ENCODE measurements around the gene FCSK. TPM values are rescaled to one million over a fixed set of nuclear protein-coding genes. Genes with fewer than 3 reads are reported as not detected.
"Not testable (repeated sequence)": the region's sequence is repeated elsewhere in the genome, so short reads cannot be mapped to it uniquely, and the experiment has no call there.

Gene FCSK
- total and polyA plus RNA-seq, 4 donors = 5.4 to 21.2 (median 12.9) TPM

GRCh38 chr16:70522216-70523075 lies 68.1 kb downstream of the FCSK start:
- DNase-seq (no peak), ATAC-seq (ENCODE audit: low FRiP score) (no peak)
- no peak overlapping the region for H3K27ac ChIP-seq (ENCODE audit: low read depth in 1 of 2, low read length in 2 of 2)
- H3K4me1 ChIP-seq (ENCODE audit: control insufficient read depth in 1 of 2, insufficient read depth in 2 of 2, low read length in 2 of 2) = peaks cover 0 to 5% of the 10 kb centered on the region in 2 donors
- no peaks in the 10 kb centered on the region for H3K9me3 ChIP-seq (ENCODE audit: control insufficient read depth, low read length)
- 41% methylated on average over 18 of the region's 18 CpGs for WGBS, 2 donors
- no peaks in the 10 kb centered on the region for H3K27me3 ChIP-seq (ENCODE audit: control insufficient read depth in 1 of 2, insufficient read depth in 2 of 2, low read length in 1 of 2)
- peak overlapping the region; percentile 77 to 94 for H3K4me3 ChIP-seq (ENCODE audit: low read length in 2 of 2)
- no peaks in the 10 kb centered on the region for H3K36me3 ChIP-seq (ENCODE audit: control insufficient read depth in 1 of 2, insufficient read depth in 2 of 2, low read length in 1 of 2)
- intact Hi-C loops (cut with DNase I) = loop anchor here in 1 of 2 donors (5.0 to 10.0 kb wide), 2 partner anchors 140 to 252 kb away; no protein-coding TSS in a partner anchor

- Histone ChIP-seq H3K27me3 (ENCODE audit: control insufficient read depth in 1 of 2, insufficient read depth in 2 of 2, low read length in 1 of 2) (no peaks in the 10 kb centered on the region), H3K9me3 (ENCODE audit: control insufficient read depth, low read length) (no peaks in the 10 kb centered on the region), H3K4me3 (ENCODE audit: low read length in 2 of 2) (peak within 1 kb of the TSS; percentile 85 to 94), H3K27ac (ENCODE audit: low read depth in 1 of 2, low read length in 2 of 2) (peak within 1 kb of the TSS; percentile 75 to 77), H3K36me3 (ENCODE audit: control insufficient read depth in 1 of 2, insufficient read depth in 2 of 2, low read length in 1 of 2) (no peaks in the 10 kb centered on the region), H3K4me1 (ENCODE audit: control insufficient read depth in 1 of 2, insufficient read depth in 2 of 2, low read length in 2 of 2) (peaks cover 0 to 5% of the 10 kb centered on the region in 2 donors)
- 0% methylated on average over 36 of the region's 36 CpGs for WGBS, 2 donors
- DNase-seq (peak; percentile 93 to 95), ATAC-seq (ENCODE audit: low FRiP score) (peak; percentile 96)
- intact Hi-C loops (cut with DNase I) = loop anchor here in 1 of 2 donors (5.0 to 10.0 kb wide), 2 partner anchors 141 to 252 kb away; no protein-coding TSS in a partner anchor
Observed at GRCh38 chr16:70523076-70523742, 68.8 kb downstream of the FCSK start, which contains the start of gene COG4. Gene COG4 (minus strand): TSS chr16:70523554. CDS start chr16:70523543, 11 bp downstream.

- Histone ChIP-seq H3K27me3 (ENCODE audit: control insufficient read depth in 1 of 2, insufficient read depth in 2 of 2, low read length in 1 of 2) (no peaks in the 10 kb centered on the region), H3K4me3 (ENCODE audit: low read length in 2 of 2) (peak within 1 kb of the TSS; percentile 85 to 94), H3K36me3 (ENCODE audit: control insufficient read depth in 1 of 2, insufficient read depth in 2 of 2, low read length in 1 of 2) (peaks cover 0 to 2% of the 10 kb centered on the region in 2 donors), H3K9me3 (ENCODE audit: control insufficient read depth, low read length) (no peaks in the 10 kb centered on the region), H3K4me1 (ENCODE audit: control insufficient read depth in 1 of 2, insufficient read depth in 2 of 2, low read length in 2 of 2) (peaks cover 0 to 5% of the 10 kb centered on the region in 2 donors), H3K27ac (ENCODE audit: low read depth in 1 of 2, low read length in 2 of 2) (peak within 1 kb of the TSS; percentile 75 to 77)
- intact Hi-C loops (cut with DNase I) = loop anchor here in 1 of 2 donors (2.0 to 10.0 kb wide), 3 partner anchors 129 to 251 kb away; no protein-coding TSS in a partner anchor
- ATAC-seq (ENCODE audit: low FRiP score) (peak; percentile 91), DNase-seq (peak; percentile 77 to 87)
- 0 to 1% methylated on average over 32 of the region's 32 CpGs for WGBS, 2 donors
Observed at GRCh38 chr16:70523743-70524398, 69.5 kb downstream of the FCSK start, which contains the start of gene SF3B3. Gene SF3B3 (plus strand): TSS chr16:70523816. CDS start chr16:70526657, 2,841 bp downstream.

GRCh38 chr16:70524399-70524825 lies 70.0 kb downstream of the FCSK start:
- not testable (repeated sequence) for H3K4me1 ChIP-seq (ENCODE audit: control insufficient read depth in 1 of 2, insufficient read depth in 2 of 2, low read length in 2 of 2); H3K27me3 ChIP-seq (ENCODE audit: control insufficient read depth in 1 of 2, insufficient read depth in 2 of 2, low read length in 1 of 2); H3K9me3 ChIP-seq (ENCODE audit: control insufficient read depth, low read length); H3K36me3 ChIP-seq (ENCODE audit: control insufficient read depth in 1 of 2, insufficient read depth in 2 of 2, low read length in 1 of 2)
- 0% methylated on average over 24 of the region's 24 CpGs for WGBS, 2 donors
- H3K4me3 ChIP-seq (ENCODE audit: low read length in 2 of 2) = peak overlapping the region; percentile 85 to 94
- intact Hi-C loops (cut with DNase I) = loop anchor here in 1 of 2 donors (2.0 to 10.0 kb wide), 3 partner anchors 128 to 250 kb away; no protein-coding TSS in a partner anchor
- DNase-seq (peak; percentile 69 to 79), ATAC-seq (ENCODE audit: low FRiP score) (peak; percentile 4)
- H3K27ac ChIP-seq (ENCODE audit: low read depth in 1 of 2, low read length in 2 of 2) = peak overlapping the region; percentile 75 to 77

- no peak for ATAC-seq (ENCODE audit: low FRiP score)
- Histone ChIP-seq H3K27me3 (ENCODE audit: control insufficient read depth in 1 of 2, insufficient read depth in 2 of 2, low read length in 1 of 2) (no peaks in the 10 kb centered on the region), H3K36me3 (ENCODE audit: control insufficient read depth in 1 of 2, insufficient read depth in 2 of 2, low read length in 1 of 2) (peaks cover 0 to 5% of the 10 kb centered on the region in 2 donors), H3K27ac (ENCODE audit: low read depth in 1 of 2, low read length in 2 of 2) (no peak overlapping the region), H3K4me1 (ENCODE audit: control insufficient read depth in 1 of 2, insufficient read depth in 2 of 2, low read length in 2 of 2) (peaks cover 0 to 5% of the 10 kb centered on the region in 2 donors), H3K9me3 (ENCODE audit: control insufficient read depth, low read length) (no peaks in the 10 kb centered on the region), H3K4me3 (ENCODE audit: low read length in 2 of 2) (no peak overlapping the region)
- intact Hi-C loops (cut with DNase I) = loop anchor here (5.0 to 10.0 kb wide), 2 partner anchors 41 to 248 kb away; no protein-coding TSS in a partner anchor
- DNase-seq = no peak
- 68 to 73% methylated on average over 6 of the region's 6 CpGs for WGBS, 2 donors
Observed at GRCh38 chr16:70526403-70526802, 72.0 kb downstream of the FCSK start.

- DNase-seq = no peak
Observed at GRCh38 chr16:70527315-70527996, 73.1 kb downstream of the FCSK start.

GRCh38 chr16:70529051-70529777 lies 74.8 kb downstream of the FCSK start:
- 54 to 59% methylated on average over 8 of the region's 8 CpGs for WGBS, 2 donors
- ATAC-seq (ENCODE audit: low FRiP score) (no peak), DNase-seq (no peak)
- H3K36me3 ChIP-seq (ENCODE audit: control insufficient read depth in 1 of 2, insufficient read depth in 2 of 2, low read length in 1 of 2) = peaks cover 6 to 12% of the 10 kb centered on the region in 2 donors
- H3K9me3 ChIP-seq (ENCODE audit: control insufficient read depth, low read length) = no peaks in the 10 kb centered on the region
- intact Hi-C loops (cut with DNase I) = loop anchor here (2.0 to 10.0 kb wide), 3 partner anchors 38 to 246 kb away; no protein-coding TSS in a partner anchor
- no peak overlapping the region for H3K4me3 ChIP-seq (ENCODE audit: low read length in 2 of 2)
- no peaks in the 10 kb centered on the region for H3K27me3 ChIP-seq (ENCODE audit: control insufficient read depth in 1 of 2, insufficient read depth in 2 of 2, low read length in 1 of 2)
- no peak overlapping the region for H3K27ac ChIP-seq (ENCODE audit: low read depth in 1 of 2, low read length in 2 of 2)
- no peaks in the 10 kb centered on the region for H3K4me1 ChIP-seq (ENCODE audit: control insufficient read depth in 1 of 2, insufficient read depth in 2 of 2, low read length in 2 of 2)

More at GRCh38 chr16:70527315-70527996, 73.1 kb downstream of the FCSK start:
- Histone ChIP-seq H3K4me1 (ENCODE audit: control insufficient read depth in 1 of 2, insufficient read depth in 2 of 2, low read length in 2 of 2) (peaks cover 0 to 2% of the 10 kb centered on the region in 2 donors), H3K36me3 (ENCODE audit: control insufficient read depth in 1 of 2, insufficient read depth in 2 of 2, low read length in 1 of 2) (peaks cover 3 to 9% of the 10 kb centered on the region in 2 donors), H3K9me3 (ENCODE audit: control insufficient read depth, low read length) (no peaks in the 10 kb centered on the region), H3K27me3 (ENCODE audit: control insufficient read depth in 1 of 2, insufficient read depth in 2 of 2, low read length in 1 of 2) (no peaks in the 10 kb centered on the region), H3K4me3 (ENCODE audit: low read length in 2 of 2) (no peak overlapping the region), H3K27ac (ENCODE audit: low read depth in 1 of 2, low read length in 2 of 2) (no peak overlapping the region)
- no peak for ATAC-seq (ENCODE audit: low FRiP score)
- intact Hi-C loops (cut with DNase I) = loop anchor here (5.0 to 10.0 kb wide), 2 partner anchors 40 to 247 kb away; no protein-coding TSS in a partner anchor
- WGBS, 2 donors = 70 to 72% methylated on average over 8 of the region's 8 CpGs
